Measurements from ENCODE around the gene CAPZA1.
A peak's percentile ranks its signal among the peaks of the same experiment; 100 is the strongest.

CAPZA1 gene

GRCh38 chr1:112718691-112719418, 99.2 kb downstream of the CAPZA1 start:
- TF ChIP-seq CTCF (conservative IDR thresholded peaks at IDR 0.05), result peak; percentile 98
- no peak for TF ChIP-seq ZFX (IDR thresholded peaks at IDR 0.05)
- H3K27ac ChIP-seq, result no peak overlapping the region

- H3K27ac ChIP-seq, result no peak overlapping the region
- TF ChIP-seq CTCF (conservative IDR thresholded peaks at IDR 0.05), result no peak
- TF ChIP-seq ZFX (IDR thresholded peaks at IDR 0.05), result no peak
Observed at GRCh38 chr1:112719706-112720105, 100.1 kb downstream of the CAPZA1 start.

- TF ChIP-seq CTCF (conservative IDR thresholded peaks at IDR 0.05), result no peak
- TF ChIP-seq ZFX (IDR thresholded peaks at IDR 0.05), result no peak
- H3K27ac ChIP-seq, result no peak overlapping the region
Observed at GRCh38 chr1:112720800-112721199, 101.2 kb downstream of the CAPZA1 start.
